WTC11 (cell line): ENCODE data around the gene JAZF1.

Source experiments
- ATF1 ChIP-seq: sonication (generic); formaldehyde crosslinking; IDR thresholded peaks from 2 replicates; pipeline ENCODE4 v1.8.1; 2023; ENCODE audit warnings: mild to moderate bottlenecking, moderate library complexity, missing genetic modification reagents
- ATF6 ChIP-seq: sonication (generic); formaldehyde crosslinking; IDR thresholded peaks from 2 replicates; pipeline ENCODE4 v1.8.1; 2023; ENCODE audit warnings: mild to moderate bottlenecking, missing genetic modification reagents
- CTCF ChIP-seq: fragments of 200-600 bp; IDR thresholded peaks from 2 replicates; pipeline ENCODE4 v1.8.0; 2022; ENCODE audit warnings: antibody characterized with exemption
- E2F4 ChIP-seq: sonication (generic); formaldehyde crosslinking; IDR thresholded peaks from 2 replicates; pipeline ENCODE4 v1.8.1; 2022; ENCODE audit warnings: low read depth, mild to moderate bottlenecking, moderate library complexity, missing genetic modification reagents, borderline replicate concordance
- GABPB1 ChIP-seq: sonication (generic); formaldehyde crosslinking; IDR thresholded peaks from 2 replicates; pipeline ENCODE4 v1.8.1; 2023; ENCODE audit warnings: mild to moderate bottlenecking, missing genetic modification reagents
- JAZF1 ChIP-seq: fragments of 250-450 bp; sonication (Bioruptor Pico); IDR thresholded peaks from 2 replicates; pipeline ENCODE4 v1.9.0; 2021; ENCODE audit warnings: moderate library complexity, mild to moderate bottlenecking, inconsistent platforms
- MAX ChIP-seq: sonication (generic); formaldehyde crosslinking; IDR thresholded peaks from 2 replicates; pipeline ENCODE4 v1.8.0; 2022; ENCODE audit warnings: mild to moderate bottlenecking, missing genetic modification reagents
- NFYB ChIP-seq: sonication (generic); formaldehyde crosslinking; conservative IDR thresholded peaks from 2 replicates; pipeline ENCODE4 v1.8.0; 2022; ENCODE audit warnings: low read depth, missing genetic modification reagents
- TP53 ChIP-seq: sonication (generic); formaldehyde crosslinking; IDR thresholded peaks from 2 replicates; pipeline ENCODE4 v1.8.1; 2023; ENCODE audit warnings: mild to moderate bottlenecking, missing genetic modification reagents
- USF2 ChIP-seq: sonication (generic); formaldehyde crosslinking; IDR thresholded peaks from 2 replicates; pipeline ENCODE4 v1.8.1; 2023; ENCODE audit warnings: mild to moderate bottlenecking, missing genetic modification reagents, moderate library complexity
- ZNF232 ChIP-seq: sonication (generic); formaldehyde crosslinking; IDR thresholded peaks from 2 replicates; pipeline ENCODE4 v1.8.0; 2022; ENCODE audit warnings: mild to moderate bottlenecking, missing genetic modification reagents
- ZNF532 ChIP-seq: fragments of 250-450 bp; sonication (Bioruptor Pico); IDR thresholded peaks from 2 replicates; pipeline ENCODE4 v1.9.0; 2021; ENCODE audit warnings: mild to moderate bottlenecking, borderline replicate concordance

GRCh38 chr7:27906385-27907091, 274.1 kb downstream of the JAZF1 start:
- TF ChIP-seq CTCF (no peak), ATF1 (CRISPR knock-in tag) (no peak), MAX (no peak), ZNF232 (CRISPR knock-in tag) (no peak), USF2 (no peak), JAZF1 (CRISPR knock-in tag) (no peak), E2F4 (CRISPR knock-in tag) (no peak), ZNF532 (CRISPR knock-in tag) (no peak), ATF6 (CRISPR knock-in tag) (no peak), TP53 (CRISPR knock-in tag) (no peak), GABPB1 (CRISPR knock-in tag) (no peak), NFYB (CRISPR knock-in tag) (no peak)
